Measurements from ENCODE around the gene LINGO1. TPM values are rescaled to one million over a fixed set of nuclear protein-coding genes. Genes with fewer than 3 reads are reported as not detected.

Gene LINGO1
- total RNA-seq, 1 experiment from 2014 or later, result 51.3 TPM

- no peak for TF ChIP-seq ZNF317 (CRISPR knock-in tag; IDR thresholded peaks at IDR 0.05; ENCODE audit: borderline replicate concordance, low read depth)
- no peak for TF ChIP-seq RORB (CRISPR knock-in tag; IDR thresholded peaks at IDR 0.05)
- TF ChIP-seq NFATC4 (CRISPR knock-in tag; IDR thresholded peaks at IDR 0.05), result no peak
- no peak for TF ChIP-seq CDX4 (CRISPR knock-in tag; IDR thresholded peaks at IDR 0.05; ENCODE audit: borderline replicate concordance)
- no peak for TF ChIP-seq MAX (CRISPR knock-in tag; IDR thresholded peaks at IDR 0.05)
- no peak for TF ChIP-seq ZNF121 (CRISPR knock-in tag; IDR thresholded peaks at IDR 0.05)
- TF ChIP-seq ZNF532 (CRISPR knock-in tag; IDR thresholded peaks at IDR 0.05; ENCODE audit: borderline replicate concordance), result no peak
- no peak for TF ChIP-seq GRHL2 (CRISPR knock-in tag; IDR thresholded peaks at IDR 0.05; ENCODE audit: insufficient replicate concordance, severe bottlenecking)
- TF ChIP-seq ATF2 (CRISPR knock-in tag; IDR thresholded peaks at IDR 0.05; ENCODE audit: borderline replicate concordance, low read depth), result no peak
- TF ChIP-seq FOXP1 (CRISPR knock-in tag; IDR thresholded peaks at IDR 0.05; ENCODE audit: borderline replicate concordance), result peak; percentile 15; the same call in 1 of the 2 replicates
- TF ChIP-seq TP53 (CRISPR knock-in tag; IDR thresholded peaks at IDR 0.05), result peak; percentile 82; the same call in 1 of the 2 replicates
- 0 out of 2 replicates have a peak, but pooled peaks have one; percentile 7 for TF ChIP-seq ARID4B (CRISPR knock-in tag; IDR thresholded peaks at IDR 0.05; ENCODE audit: borderline replicate concordance)
- no peak for TF ChIP-seq SMAD3 (CRISPR knock-in tag; IDR thresholded peaks at IDR 0.05; ENCODE audit: borderline replicate concordance)
- no peak for TF ChIP-seq RELA (CRISPR knock-in tag; IDR thresholded peaks at IDR 0.05; ENCODE audit: borderline replicate concordance)
- TF ChIP-seq ELF4 (CRISPR knock-in tag; IDR thresholded peaks at IDR 0.05; ENCODE audit: low read depth), result no peak
- TF ChIP-seq TEAD1 (CRISPR knock-in tag; IDR thresholded peaks at IDR 0.05), result peak; percentile 80; the same call in 1 of the 2 replicates
- no peak for TF ChIP-seq E2F1 (CRISPR knock-in tag; IDR thresholded peaks at IDR 0.05)
- no peak for TF ChIP-seq FOXJ3 (CRISPR knock-in tag; IDR thresholded peaks at IDR 0.05; ENCODE audit: borderline replicate concordance)
- no peak for TF ChIP-seq OVOL2 (CRISPR knock-in tag; IDR thresholded peaks at IDR 0.05; ENCODE audit: borderline replicate concordance)
- TF ChIP-seq MYBL2 (CRISPR knock-in tag; IDR thresholded peaks at IDR 0.05), result peak; percentile 56
- no peak for TF ChIP-seq KAT7 (CRISPR knock-in tag; IDR thresholded peaks at IDR 0.05; ENCODE audit: borderline replicate concordance)
- no peak for TF ChIP-seq ZNF416 (CRISPR knock-in tag; IDR thresholded peaks at IDR 0.05)
- no peak for TF ChIP-seq ESRRA (CRISPR knock-in tag; IDR thresholded peaks at IDR 0.05; ENCODE audit: borderline replicate concordance)
- no peak for TF ChIP-seq SOX15 (CRISPR knock-in tag; IDR thresholded peaks at IDR 0.05)
- TF ChIP-seq ERG (CRISPR knock-in tag; IDR thresholded peaks at IDR 0.05), result no peak
Observed at GRCh38 chr15:77633913-77634265, 1.2 kb upstream of the LINGO1 start (continued).

Measured in WTC11 (cell line).